ENCODE data around the gene VEGFB.

The VEGFB gene

GRCh38 chr11:64288353-64288750, 54.0 kb downstream of the VEGFB start:
- Histone ChIP-seq H3K9me3 (ENCODE audit: control insufficient read depth in 2 of 2, low read length in 2 of 2) (no peaks in the 10 kb centered on the region), H3K27me3 (ENCODE audit: control insufficient read depth in 2 of 2, insufficient read depth in 2 of 2, low read length in 2 of 2) (peaks cover 22 to 27% of the 10 kb centered on the region in 2 donors), H3K4me1 (ENCODE audit: control insufficient read depth in 2 of 2, insufficient read depth in 2 of 2, low read length in 2 of 2) (peaks cover 21 to 27% of the 10 kb centered on the region in 2 donors), H3K36me3 (ENCODE audit: control insufficient read depth in 2 of 2, insufficient read depth in 2 of 2, low read length in 2 of 2) (no peaks in the 10 kb centered on the region), H3K4me3 (ENCODE audit: low read length in 2 of 2) (no peak overlapping the region), H3K9ac (ENCODE audit: low read depth in 1 of 2, low read length in 2 of 2) (no peak overlapping the region), H3K27ac (ENCODE audit: low read depth in 2 of 2, low read length in 2 of 2) (no peak overlapping the region)

Measured in mucosa of rectum (tissue), 2 donors.